Trophoblast cell (in vitro differentiated cells and primary cell): ENCODE results near the gene SMPX.

Source experiments
- DNase-seq, 2 donors: peaks; one replicate each; pipeline ENCODE4 v3.0.0-alpha.2; 2016
- H2AFZ ChIP-seq: 2 replicates; pipeline ENCODE4 v1.6.1; 2013; ENCODE audit warnings: low read length, moderate library complexity, mild to moderate bottlenecking; ENCODE audit not compliant: insufficient read depth, poor library complexity
- H2AK5ac ChIP-seq: 2 replicates; pipeline ENCODE4 v1.6.1; 2013; ENCODE audit warnings: mild to moderate bottlenecking, low read length
- H2BK120ac ChIP-seq: 2 replicates; pipeline ENCODE4 v1.6.1; 2013; ENCODE audit warnings: low read length, mild to moderate bottlenecking, moderate library complexity; ENCODE audit not compliant: insufficient read depth, poor library complexity
- H2BK12ac ChIP-seq: 2 replicates; pipeline ENCODE4 v1.6.1; 2013; ENCODE audit warnings: mild to moderate bottlenecking, low read length, moderate library complexity
- H2BK5ac ChIP-seq: 2 replicates; pipeline ENCODE4 v1.6.1; 2013; ENCODE audit warnings: low read length, low read depth, moderate library complexity, mild to moderate bottlenecking; ENCODE audit not compliant: poor library complexity
- H3K14ac ChIP-seq: 2 replicates; pipeline ENCODE4 v1.6.1; 2013; ENCODE audit warnings: mild to moderate bottlenecking, low read length
- H3K18ac ChIP-seq: 2 replicates; pipeline ENCODE4 v1.6.1; 2013; ENCODE audit warnings: mild to moderate bottlenecking, low read length
- H3K23ac ChIP-seq: 2 replicates; pipeline ENCODE4 v1.6.1; 2013; ENCODE audit warnings: low read length
- H3K27ac ChIP-seq: 2 replicates; pipeline ENCODE4 v1.5.1; 2013; ENCODE audit warnings: low read depth, mild to moderate bottlenecking, inconsistent platforms, low read length, moderate library complexity
- H3K27me3 ChIP-seq: 2 replicates; pipeline ENCODE4 v1.6.1; 2013; ENCODE audit warnings: inconsistent platforms, mild to moderate bottlenecking, low read length, moderate library complexity; ENCODE audit not compliant: insufficient read depth
- H3K36me3 ChIP-seq, 2 experiments: 1 replicate in 1 of 2; 2 replicates in 1 of 2; pipeline ENCODE4 v1.6.1; 2013; ENCODE audit warnings: low read length in 2 of 2, mild to moderate bottlenecking in 2 of 2, moderate library complexity in 1 of 2; ENCODE audit not compliant: insufficient read depth in 2 of 2, control insufficient read depth in 1 of 2
- H3K4ac ChIP-seq: 2 replicates; pipeline ENCODE4 v1.6.1; 2013; ENCODE audit warnings: low read depth, mild to moderate bottlenecking, low read length, moderate library complexity
- H3K4me1 ChIP-seq, 2 experiments: 1 replicate in 1 of 2; 2 replicates in 1 of 2; pipeline ENCODE4 v1.6.1; 2013; ENCODE audit warnings: low read length in 2 of 2, mild to moderate bottlenecking in 2 of 2, moderate library complexity in 1 of 2; ENCODE audit not compliant: insufficient read depth in 2 of 2, control insufficient read depth in 1 of 2
- H3K4me2 ChIP-seq: 2 replicates; pipeline ENCODE4 v1.6.1; 2013; ENCODE audit warnings: inconsistent platforms, mild to moderate bottlenecking, low read length, moderate library complexity
- H3K4me3 ChIP-seq: 2 replicates; pipeline ENCODE4 v1.5.1; 2013; ENCODE audit warnings: mild to moderate bottlenecking, low read depth, low read length, inconsistent platforms
- H3K79me1 ChIP-seq: one replicate; pipeline ENCODE4 v1.6.1; 2013; ENCODE audit warnings: low read length
- H3K79me2 ChIP-seq: 2 replicates; pipeline ENCODE4 v1.6.1; 2013; ENCODE audit warnings: low read length, mild to moderate bottlenecking; ENCODE audit not compliant: control insufficient read depth, insufficient read depth, poor library complexity
- H3K9ac ChIP-seq: 2 replicates; pipeline ENCODE4 v1.6.1; 2013; ENCODE audit warnings: mild to moderate bottlenecking, low read length
- H3K9me3 ChIP-seq: 2 replicates; pipeline ENCODE4 v1.6.1; 2013; ENCODE audit warnings: low read depth, mild to moderate bottlenecking, control low read depth, inconsistent platforms, low read length; ENCODE audit not compliant: insufficient read depth
- H4K12ac ChIP-seq: 2 replicates; pipeline ENCODE4 v1.6.1; 2013; ENCODE audit warnings: low read depth, mild to moderate bottlenecking, low read length, moderate library complexity
- H4K8ac ChIP-seq: 2 replicates; pipeline ENCODE4 v1.6.1; 2013; ENCODE audit warnings: low read depth, mild to moderate bottlenecking, low read length, moderate library complexity
- H4K91ac ChIP-seq: one replicate; pipeline ENCODE4 v1.6.1; 2013; ENCODE audit warnings: low read depth, mild to moderate bottlenecking, low read length, moderate library complexity
- WGBS: extraction: QIAGEN DNeasy Blood & Tissue Kit; methylation state at CpG from one replicate; pipeline ENCODE4 v1.1.7; 2013; ENCODE audit warnings: missing lambda C conversion rate; ENCODE audit not compliant: insufficient read length, insufficient coverage; ENCODE audit errors: extremely low coverage; 5-methylcytosine and 5-hydroxymethylcytosine counted together

The SMPX gene

DNA sequence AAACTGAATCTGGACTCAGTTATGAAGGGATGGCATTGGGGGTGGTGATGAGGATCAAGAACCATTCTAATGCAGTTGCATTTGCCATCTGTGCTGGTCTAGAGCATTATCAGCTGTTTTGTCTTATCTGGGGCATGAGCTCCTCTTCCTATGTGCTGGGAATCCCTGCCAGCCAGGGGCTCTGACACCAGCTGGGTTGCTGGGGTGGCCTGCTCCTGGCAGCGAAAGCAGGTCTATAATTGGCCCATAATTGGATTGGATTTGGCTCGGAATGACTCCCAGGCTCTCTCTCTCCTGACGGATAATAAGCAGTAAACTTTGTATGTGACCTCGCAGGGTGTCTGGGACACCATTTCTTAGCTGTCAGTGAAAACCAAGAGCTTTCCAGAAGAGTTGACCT lies 34.1 kb downstream of the SMPX start:
- no peaks in the 10 kb centered on the region for H3K79me1 ChIP-seq
- no peak for DNase-seq
- no peak overlapping the region for H2BK120ac ChIP-seq
- no peak overlapping the region for H3K4me3 ChIP-seq
- H4K12ac ChIP-seq: no peak overlapping the region
- no peak overlapping the region for H3K18ac ChIP-seq
- no peak overlapping the region for H2BK12ac ChIP-seq
- H3K79me2 ChIP-seq: no peaks in the 10 kb centered on the region
- H3K9me3 ChIP-seq: no peaks in the 10 kb centered on the region
- no peak overlapping the region for H2AFZ ChIP-seq
- H3K4me1 ChIP-seq: no peaks in the 10 kb centered on the region
- H3K27me3 ChIP-seq: no peaks in the 10 kb centered on the region
- H2BK5ac ChIP-seq: no peak overlapping the region
- no peak overlapping the region for H3K4ac ChIP-seq
- no peak overlapping the region for H3K4me2 ChIP-seq
- H3K14ac ChIP-seq: no peak overlapping the region
- no peak overlapping the region for H3K27ac ChIP-seq
- no peak overlapping the region for H3K9ac ChIP-seq
- H4K91ac ChIP-seq: no peak overlapping the region
- no peak overlapping the region for H4K8ac ChIP-seq
- no peaks in the 10 kb centered on the region for H3K36me3 ChIP-seq
- no peak overlapping the region for H2AK5ac ChIP-seq
- no CpG with 5 or more reads among the region's 4 CpGs for WGBS
- no peak overlapping the region for H3K23ac ChIP-seq

DNA sequence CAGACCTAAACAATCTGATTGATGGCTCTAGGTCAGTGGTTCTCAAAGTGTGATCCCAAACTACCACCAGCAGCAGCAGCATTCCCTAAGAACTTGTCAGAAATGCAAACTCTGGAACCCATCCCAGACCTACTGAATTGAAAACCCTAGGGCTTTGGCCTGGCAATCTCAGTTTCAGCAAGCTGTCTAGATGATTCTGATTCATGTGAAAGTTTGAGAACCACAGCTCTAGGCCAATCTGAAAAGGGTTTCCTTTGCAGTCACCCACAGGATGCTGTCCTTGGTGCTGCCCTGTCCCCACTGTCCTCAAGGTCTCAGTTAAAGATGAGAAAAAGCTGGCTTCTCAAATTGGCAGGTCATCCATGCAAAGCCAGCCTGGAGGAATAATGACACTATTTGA lies 34.8 kb downstream of the SMPX start:
- Histone ChIP-seq H3K4me1 (no peaks in the 10 kb centered on the region), H3K23ac (no peak overlapping the region), H3K36me3 (no peaks in the 10 kb centered on the region), H4K91ac (no peak overlapping the region), H4K12ac (no peak overlapping the region), H3K79me1 (no peaks in the 10 kb centered on the region), H2BK12ac (no peak overlapping the region), H2BK120ac (no peak overlapping the region), H3K27ac (no peak overlapping the region), H2BK5ac (no peak overlapping the region), H3K4ac (no peak overlapping the region), H3K4me2 (no peak overlapping the region), H2AK5ac (no peak overlapping the region), H3K79me2 (no peaks in the 10 kb centered on the region), H3K18ac (no peak overlapping the region), H4K8ac (no peak overlapping the region), H3K14ac (no peak overlapping the region), H3K27me3 (no peaks in the 10 kb centered on the region), H2AFZ (no peak overlapping the region), H3K4me3 (no peak overlapping the region), H3K9ac (no peak overlapping the region), H3K9me3 (no peaks in the 10 kb centered on the region)
- no peak for DNase-seq

DNA sequence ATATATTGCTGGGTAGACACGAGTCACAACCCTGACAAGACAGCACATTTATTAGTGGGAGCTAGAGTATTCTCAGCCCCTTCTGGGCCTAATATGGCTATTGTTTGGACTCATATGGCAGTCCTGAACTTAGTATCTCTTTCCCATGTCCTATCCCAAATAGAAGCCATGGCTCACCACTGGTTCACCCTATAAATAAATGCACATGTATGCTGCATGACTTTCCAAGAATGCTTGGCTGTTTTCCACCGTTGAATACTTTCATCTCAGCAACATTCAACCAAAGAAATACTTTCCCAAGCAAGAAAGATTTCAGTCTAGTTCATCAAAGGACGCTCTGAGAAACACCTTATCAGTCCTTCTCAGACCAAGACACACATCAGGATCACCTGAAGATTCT lies 36.7 kb downstream of the SMPX start:
- Histone ChIP-seq H3K79me2 (no peaks in the 10 kb centered on the region), H3K14ac (no peak overlapping the region), H3K9me3 (no peaks in the 10 kb centered on the region), H3K9ac (no peak overlapping the region), H4K91ac (no peak overlapping the region), H3K27ac (no peak overlapping the region), H2BK5ac (no peak overlapping the region), H3K36me3 (no peaks in the 10 kb centered on the region), H2AK5ac (no peak overlapping the region), H3K27me3 (no peaks in the 10 kb centered on the region), H3K4me1 (no peaks in the 10 kb centered on the region), H3K79me1 (no peaks in the 10 kb centered on the region), H4K12ac (no peak overlapping the region), H3K18ac (no peak overlapping the region), H3K4me2 (no peak overlapping the region), H2BK12ac (no peak overlapping the region), H4K8ac (no peak overlapping the region), H2AFZ (no peak overlapping the region), H2BK120ac (no peak overlapping the region), H3K23ac (no peak overlapping the region), H3K4ac (no peak overlapping the region), H3K4me3 (no peak overlapping the region)
- no peak for DNase-seq
- WGBS: no CpG with 5 or more reads among the region's 3 CpGs

DNA sequence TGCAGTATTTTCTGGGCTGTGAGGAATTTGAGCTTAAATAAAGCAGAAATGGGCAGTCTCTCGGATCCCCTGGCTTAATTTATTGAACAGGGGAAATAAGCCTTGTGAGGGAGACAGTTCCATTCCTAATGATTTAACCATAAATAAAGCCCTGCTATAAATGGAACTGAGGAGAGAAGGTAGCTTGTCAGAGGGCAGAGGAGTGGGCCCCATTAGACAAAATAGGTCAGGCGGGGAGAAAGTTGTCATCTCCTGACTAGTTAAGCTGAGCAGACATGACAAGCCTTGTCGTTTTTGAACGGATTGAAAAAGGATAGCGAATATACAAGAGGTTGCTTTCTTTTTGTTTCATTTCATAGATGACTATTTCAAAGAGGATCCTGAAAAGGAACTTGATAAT lies 39.3 kb downstream of the SMPX start:
- Histone ChIP-seq H3K4me3 (no peak overlapping the region), H2BK120ac (no peak overlapping the region), H2AFZ (no peak overlapping the region), H3K27me3 (no peaks in the 10 kb centered on the region), H4K91ac (no peak overlapping the region), H3K23ac (no peak overlapping the region), H2BK5ac (no peak overlapping the region), H3K14ac (no peak overlapping the region), H3K9me3 (no peaks in the 10 kb centered on the region), H2BK12ac (no peak overlapping the region), H4K12ac (no peak overlapping the region), H3K79me1 (no peaks in the 10 kb centered on the region), H2AK5ac (no peak overlapping the region), H3K4me2 (no peak overlapping the region), H3K4ac (no peak overlapping the region), H3K9ac (no peak overlapping the region), H4K8ac (no peak overlapping the region), H3K18ac (no peak overlapping the region), H3K36me3 (no peaks in the 10 kb centered on the region), H3K4me1 (no peaks in the 10 kb centered on the region), H3K79me2 (no peaks in the 10 kb centered on the region), H3K27ac (no peak overlapping the region)
- whole genome bisulfite sequencing: no CpG with 5 or more reads among the region's 5 CpGs
- DNase-seq: no peak

DNA sequence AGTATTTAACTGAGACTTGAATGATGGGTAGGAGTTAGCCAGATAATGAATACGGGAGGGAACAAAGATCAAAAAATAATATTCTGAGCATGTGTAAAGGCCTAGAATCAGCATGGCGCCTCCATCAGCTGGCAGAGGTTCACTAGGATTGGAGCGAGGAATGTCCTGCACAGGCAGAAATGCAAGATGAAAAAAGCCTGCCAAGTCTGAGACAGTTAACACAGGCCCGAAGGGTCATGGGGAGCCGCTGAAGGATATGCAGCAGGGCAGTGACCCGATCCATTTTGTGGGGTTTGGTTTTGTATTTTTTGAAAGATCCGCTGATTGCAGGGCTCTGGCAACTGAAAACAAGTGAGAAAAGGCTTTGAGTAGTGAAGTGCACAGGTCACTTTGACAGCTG lies 40.1 kb downstream of the SMPX start:
- no peak overlapping the region for H2BK12ac ChIP-seq
- H3K18ac ChIP-seq: no peak overlapping the region
- no CpG with 5 or more reads among the region's 7 CpGs for WGBS
- no peaks in the 10 kb centered on the region for H3K9me3 ChIP-seq
- no peak overlapping the region for H2AFZ ChIP-seq
- no peak overlapping the region for H3K4me2 ChIP-seq
- no peaks in the 10 kb centered on the region for H3K36me3 ChIP-seq
- H3K4me1 ChIP-seq: no peaks in the 10 kb centered on the region
- no peak overlapping the region for H4K91ac ChIP-seq
- no peak overlapping the region for H3K14ac ChIP-seq
- no peak overlapping the region for H3K23ac ChIP-seq
- H2BK120ac ChIP-seq: no peak overlapping the region
- no peak overlapping the region for H3K4ac ChIP-seq
- DNase-seq: no peak
- H3K27me3 ChIP-seq: no peaks in the 10 kb centered on the region
- no peak overlapping the region for H3K4me3 ChIP-seq
- H3K79me1 ChIP-seq: no peaks in the 10 kb centered on the region
- no peaks in the 10 kb centered on the region for H3K79me2 ChIP-seq
- no peak overlapping the region for H4K8ac ChIP-seq
- H4K12ac ChIP-seq: no peak overlapping the region
- no peak overlapping the region for H2AK5ac ChIP-seq
- no peak overlapping the region for H3K27ac ChIP-seq
- H3K9ac ChIP-seq: no peak overlapping the region
- H2BK5ac ChIP-seq: no peak overlapping the region
